CD8-positive, alpha-beta memory T cell (primary cell): ENCODE measurements around the gene BRD7. TPM values are rescaled to one million over a fixed set of nuclear protein-coding genes. Genes with fewer than 3 reads are reported as not detected.

ENCODE experiments used
- CTCF ChIA-PET: fragments of 350-600 bp; sonication (Branson Sonifier 250); formaldehyde crosslinking; loops from one replicate; lab custom pipeline; 2021; ENCODE audit warnings: antibody characterized with exemption; lab: Charles Lee
- POLR2A ChIA-PET: fragments of 350-600 bp; sonication (Branson Sonifier 250); formaldehyde crosslinking; loops from one replicate; lab custom pipeline; 2021; ENCODE audit warnings: antibody characterized with exemption; lab: Charles Lee
- DNase-seq, 5 donors: peaks; one replicate each; pipeline versions ENCODE4 v3.0.0 to v3.0.0-alpha.2; 2020 to 2022; ENCODE audit warnings: mixed read lengths in 1 of 5
- H3K27ac ChIP-seq: one replicate; pipeline ENCODE4 v1.7.0; 2013; ENCODE audit warnings: low read depth, mild to moderate bottlenecking, low read length, moderate library complexity
- H3K27me3 ChIP-seq: 2 replicates; pipeline ENCODE4 v1.7.0; 2013; ENCODE audit warnings: low read length, mild to moderate bottlenecking; ENCODE audit not compliant: insufficient read depth, poor library complexity, severe bottlenecking
- H3K36me3 ChIP-seq: 2 replicates; pipeline ENCODE4 v1.7.0; 2013; ENCODE audit warnings: mild to moderate bottlenecking, low read length, moderate library complexity; ENCODE audit not compliant: insufficient read depth
- H3K4me1 ChIP-seq: 2 replicates; pipeline ENCODE4 v1.7.0; 2013; ENCODE audit warnings: mild to moderate bottlenecking, low read length, moderate library complexity; ENCODE audit not compliant: insufficient read depth
- H3K4me3 ChIP-seq: 2 replicates; pipeline ENCODE4 v1.7.0; 2013; ENCODE audit warnings: mild to moderate bottlenecking, low read length
- H3K9me3 ChIP-seq: 2 replicates; pipeline ENCODE4 v1.7.0; 2013; ENCODE audit warnings: mild to moderate bottlenecking, low read length
- H3K27ac Mint-ChIP-seq, 8 donors: one replicate each; pipeline ENCODE4 v1.8.0; 2020 to 2021; ENCODE audit warnings: mixed read lengths in 8 of 8, mild to moderate bottlenecking in 6 of 8, inconsistent platforms in 3 of 8, moderate library complexity in 3 of 8
- H3K27me3 Mint-ChIP-seq, 2 donors: one replicate each; pipeline ENCODE4 v1.8.0; 2020 to 2021; ENCODE audit warnings: mixed read lengths in 2 of 2, mild to moderate bottlenecking in 1 of 2, moderate library complexity in 1 of 2
- H3K36me3 Mint-ChIP-seq, 3 donors: one replicate each; pipeline ENCODE4 v1.8.0; 2020 to 2021; ENCODE audit warnings: mixed read lengths in 3 of 3, inconsistent platforms in 1 of 3, mild to moderate bottlenecking in 1 of 3
- H3K4me1 Mint-ChIP-seq, 3 donors: one replicate each; pipeline ENCODE4 v1.8.0; 2020 to 2021; ENCODE audit warnings: mixed read lengths in 3 of 3, inconsistent platforms in 1 of 3, mild to moderate bottlenecking in 1 of 3
- H3K4me3 Mint-ChIP-seq, 7 donors: one replicate each; pipeline ENCODE4 v1.8.0; 2020 to 2021; ENCODE audit warnings: mixed read lengths in 7 of 7, mild to moderate bottlenecking in 6 of 7, moderate library complexity in 4 of 7, inconsistent platforms in 2 of 7
- H3K9me3 Mint-ChIP-seq, 5 donors: one replicate each; pipeline ENCODE4 v1.8.0; 2020 to 2022; ENCODE audit warnings: mixed read lengths in 5 of 5, mild to moderate bottlenecking in 3 of 5, moderate library complexity in 2 of 5, inconsistent platforms in 1 of 5
- polyA plus RNA-seq: library from polyadenylated mRNA; unstranded; fragments of 300-500 nt; fragmentation: Illumina TruSeq; gene quantifications from one replicate; pipeline ENCODE4 v1.2.3, GENCODE V29; 2021
- total RNA-seq, 2 experiments: library from RNA; stranded (reverse); gene quantifications; one replicate each; pipeline ENCODE4 v1.2.3, GENCODE V29; 2021

The BRD7 gene
- total and polyA plus RNA-seq, 3 experiments from 2014 or later, result 55.7 to 103 (median 101) TPM

DNA sequence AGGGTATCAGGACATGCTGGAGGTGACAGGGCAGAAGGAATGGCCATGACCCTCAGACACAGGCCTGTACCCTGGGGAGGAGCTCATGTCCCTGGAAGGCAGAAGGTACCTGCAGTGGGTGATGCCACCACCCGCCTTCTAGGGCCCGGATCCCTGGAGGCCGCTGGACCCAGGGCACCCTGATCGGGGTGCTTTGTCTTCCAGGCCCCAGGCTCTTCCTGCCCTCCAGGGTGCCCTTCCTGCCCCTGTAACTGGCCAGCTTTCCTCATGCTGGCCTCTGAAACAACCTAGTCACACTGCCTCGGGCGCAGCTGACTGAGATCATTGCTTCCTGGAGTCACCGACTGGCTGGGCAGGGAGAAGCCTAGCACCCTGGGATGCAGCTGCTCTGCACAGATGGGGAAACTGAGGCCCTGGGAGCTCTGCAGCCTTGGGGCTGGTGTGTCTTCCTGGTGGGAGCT is 96.6 kb downstream of the BRD7 start:
- peaks cover 88 to 97% (median 89%) of the 10 kb centered on the region in 3 donors for H3K4me1 Mint-ChIP-seq
- H3K4me1 ChIP-seq, result peaks cover 89% of the 10 kb centered on the region
- ChIA-PET POLR2A (interaction anchor here (3.4 kb wide), 1 partner anchor 13 kb away, joined by 24 read pairs; no protein-coding TSS in a partner anchor), CTCF (interaction anchor here (0.9 to 6.9 kb wide), 6 partner anchors 9 to 534 kb away, joined by 3 to 48 read pairs (median 22); partner anchors contain the start of gene ADCY7)
- H3K4me3 ChIP-seq, result peak overlapping the region; percentile 67
- H3K9me3 ChIP-seq, result no peaks in the 10 kb centered on the region
- H3K27ac Mint-ChIP-seq, result peak overlapping the region; percentile 92 to 99 (median 98)
- H3K27ac ChIP-seq, result peak overlapping the region; percentile 20
- H3K36me3 Mint-ChIP-seq, result peaks cover 0 to 27% (median 2%) of the 10 kb centered on the region in 3 donors
- H3K27me3 Mint-ChIP-seq, result no peaks in the 10 kb centered on the region
- DNase-seq, result peak in 1 of 5 donors; percentile 46
- H3K4me3 Mint-ChIP-seq, result peak overlapping the region in 6 of 7 donors; percentile 85 to 97 (median 92)
- no peaks in the 10 kb centered on the region for H3K27me3 ChIP-seq
- no peaks in the 10 kb centered on the region for H3K36me3 ChIP-seq
- H3K9me3 Mint-ChIP-seq, result no peaks in the 10 kb centered on the region

DNA sequence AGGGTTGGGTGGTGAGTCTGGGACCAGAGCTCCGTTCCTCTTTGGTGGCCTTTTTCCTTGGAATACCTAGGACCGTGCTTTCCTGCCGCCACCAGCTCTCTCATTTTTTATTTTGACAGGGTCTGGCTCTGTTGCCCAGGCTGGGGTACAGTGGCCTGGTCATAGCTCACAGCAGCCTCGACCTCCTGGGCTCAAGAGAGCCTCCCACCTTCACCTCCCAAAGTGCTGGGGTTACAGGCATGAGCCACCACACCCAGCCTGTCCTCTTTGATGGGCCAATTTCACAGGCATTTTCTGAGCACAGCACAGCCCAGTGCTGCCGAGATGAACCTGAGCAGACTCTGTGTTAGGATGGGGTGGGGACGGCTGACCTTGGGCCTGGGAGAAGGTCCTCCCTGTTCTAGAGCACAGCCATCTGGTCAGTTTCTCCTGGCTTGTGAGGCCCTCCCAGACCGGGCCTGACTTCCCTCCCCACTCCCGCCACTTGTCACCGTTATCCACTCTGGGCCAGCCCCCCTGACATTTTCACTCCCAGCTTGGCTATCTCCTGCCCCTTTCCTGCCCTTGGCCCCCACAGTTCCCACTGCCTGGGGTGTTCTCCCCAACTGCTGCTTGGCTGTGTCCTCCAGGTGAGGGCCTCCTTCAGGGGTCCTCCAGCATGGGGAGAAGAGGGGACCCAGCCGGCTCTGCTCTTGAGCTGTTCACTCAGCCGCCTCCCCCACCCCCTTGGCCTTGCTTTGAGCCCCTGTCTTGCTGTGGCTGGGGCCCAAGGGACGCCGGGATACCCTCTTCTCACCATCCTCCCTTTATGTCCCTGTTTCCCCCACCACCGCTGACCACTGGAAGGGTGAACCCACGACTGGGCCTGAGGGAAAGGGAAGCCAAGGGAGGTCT is 97.4 kb downstream of the BRD7 start:
- H3K27ac ChIP-seq, result no peak overlapping the region
- H3K27ac Mint-ChIP-seq, result peak overlapping the region; percentile 83 to 99 (median 97)
- peaks cover 82% of the 10 kb centered on the region for H3K4me1 ChIP-seq
- H3K9me3 Mint-ChIP-seq, result no peaks in the 10 kb centered on the region
- H3K4me1 Mint-ChIP-seq, result peaks cover 81 to 94% (median 82%) of the 10 kb centered on the region in 3 donors
- no peaks in the 10 kb centered on the region for H3K27me3 ChIP-seq
- H3K4me3 Mint-ChIP-seq, result peak overlapping the region; percentile 40 to 95 (median 51)
- peaks cover 0 to 34% (median 2%) of the 10 kb centered on the region in 3 donors for H3K36me3 Mint-ChIP-seq
- H3K36me3 ChIP-seq, result no peaks in the 10 kb centered on the region
- no peaks in the 10 kb centered on the region for H3K27me3 Mint-ChIP-seq
- H3K4me3 ChIP-seq, result no peak overlapping the region
- peak in 1 of 5 donors; percentile 22 for DNase-seq
- POLR2A ChIA-PET, result no interaction called here
- CTCF ChIA-PET, result interaction anchor here (0.9 to 6.9 kb wide), 5 partner anchors 13 to 535 kb away, joined by 3 to 48 read pairs (median 4); no protein-coding TSS in a partner anchor
- H3K9me3 ChIP-seq, result no peaks in the 10 kb centered on the region

DNA sequence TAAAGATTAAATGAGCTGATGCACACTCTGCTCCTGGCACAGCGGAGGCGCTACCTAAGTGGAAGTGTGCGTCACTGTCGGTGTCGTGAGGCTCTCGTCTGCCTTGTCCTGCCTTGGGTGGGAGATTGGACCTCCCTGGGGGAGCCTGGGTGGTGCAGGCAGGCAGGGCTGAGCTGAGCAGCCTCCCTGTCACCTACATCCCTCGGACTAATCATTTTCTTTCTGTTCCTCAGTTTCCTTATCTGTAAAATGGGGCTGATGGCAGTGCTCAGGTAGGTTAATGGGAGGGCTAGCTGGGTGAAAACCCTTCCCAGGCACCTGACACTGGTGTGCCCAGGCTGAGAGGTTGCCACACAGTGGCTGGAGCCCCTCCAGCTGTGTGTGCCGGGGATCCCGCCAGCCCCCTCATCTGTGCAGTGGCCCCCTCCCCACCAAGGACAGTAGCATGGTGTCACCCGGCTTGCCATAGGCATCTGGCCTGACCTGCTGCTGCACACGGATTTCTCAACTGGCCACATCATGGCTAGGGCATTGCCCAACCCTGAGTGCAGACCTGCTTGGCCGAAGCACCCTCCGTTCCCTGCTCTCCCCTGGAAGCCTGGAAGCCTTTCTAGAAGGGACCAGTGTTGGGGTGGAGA is 98.2 kb downstream of the BRD7 start:
- no peaks in the 10 kb centered on the region for H3K9me3 Mint-ChIP-seq
- H3K36me3 Mint-ChIP-seq, result peaks cover 0 to 35% (median 2%) of the 10 kb centered on the region in 3 donors
- H3K4me1 Mint-ChIP-seq, result peaks cover 81 to 94% (median 84%) of the 10 kb centered on the region in 3 donors
- H3K9me3 ChIP-seq, result no peaks in the 10 kb centered on the region
- peak in 1 of 5 donors; percentile 37 for DNase-seq
- no peak overlapping the region for H3K4me3 ChIP-seq
- no peak overlapping the region for H3K27ac ChIP-seq
- H3K4me1 ChIP-seq, result peaks cover 80% of the 10 kb centered on the region
- POLR2A ChIA-PET, result no interaction called here
- no peaks in the 10 kb centered on the region for H3K36me3 ChIP-seq
- no peaks in the 10 kb centered on the region for H3K27me3 Mint-ChIP-seq
- H3K27ac Mint-ChIP-seq, result peak overlapping the region; percentile 23 to 99 (median 98)
- CTCF ChIA-PET, result interaction anchor here (0.9 to 6.9 kb wide), 3 partner anchors 13 to 57 kb away, joined by 3 to 48 read pairs (median 40); no protein-coding TSS in a partner anchor
- H3K4me3 Mint-ChIP-seq, result peak overlapping the region; percentile 16 to 98 (median 95)
- H3K27me3 ChIP-seq, result no peaks in the 10 kb centered on the region

DNA sequence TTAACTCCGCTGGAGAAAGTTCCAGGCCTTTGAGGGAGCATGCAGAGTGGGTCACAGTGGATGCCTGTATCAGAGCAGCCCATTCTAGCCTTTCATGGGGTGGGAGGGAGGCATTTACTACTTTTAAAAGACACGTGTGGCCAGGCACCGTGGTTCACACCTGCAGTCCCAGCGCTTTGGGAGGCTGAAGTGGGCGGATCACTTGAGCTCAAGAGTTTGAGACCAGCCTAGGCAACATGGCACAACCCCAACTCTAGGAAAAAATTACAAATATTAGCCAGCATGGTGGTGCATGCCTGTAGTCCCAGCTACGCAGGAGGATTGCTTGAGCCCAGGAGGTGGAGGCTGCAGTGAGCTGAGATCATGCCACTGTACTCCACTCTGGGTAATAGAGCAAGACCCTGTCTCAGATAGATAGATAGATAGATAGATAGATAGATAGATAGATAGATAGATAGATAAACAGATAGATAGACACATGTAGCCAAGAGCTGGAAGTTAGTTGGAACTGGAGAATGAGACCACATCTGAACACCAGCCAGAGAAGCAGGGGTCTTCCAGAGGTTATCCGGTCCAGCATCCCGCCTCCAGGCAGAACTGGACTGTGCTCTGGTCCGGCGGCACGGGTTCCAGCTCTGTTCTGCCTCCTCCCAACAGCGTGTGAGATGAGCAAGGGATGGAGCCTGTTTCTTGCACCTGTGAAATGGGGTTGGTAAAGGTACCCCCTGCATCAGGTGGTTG is 98.8 kb downstream of the BRD7 start:
- peak overlapping the region; percentile 94 to 99 (median 98) for H3K27ac Mint-ChIP-seq
- Histone ChIP-seq H3K9me3 (no peaks in the 10 kb centered on the region), H3K4me3 (peak overlapping the region; percentile 50), H3K4me1 (peaks cover 80% of the 10 kb centered on the region), H3K36me3 (no peaks in the 10 kb centered on the region), H3K27me3 (no peaks in the 10 kb centered on the region), H3K27ac (no peak overlapping the region)
- no peaks in the 10 kb centered on the region for H3K9me3 Mint-ChIP-seq
- peak in 1 of 5 donors; percentile 43 for DNase-seq
- peaks cover 83 to 94% (median 83%) of the 10 kb centered on the region in 3 donors for H3K4me1 Mint-ChIP-seq
- POLR2A ChIA-PET, result no interaction called here
- H3K27me3 Mint-ChIP-seq, result no peaks in the 10 kb centered on the region
- H3K36me3 Mint-ChIP-seq, result peaks cover 0 to 35% (median 2%) of the 10 kb centered on the region in 3 donors
- CTCF ChIA-PET, result interaction anchor here (0.9 to 6.9 kb wide), 4 partner anchors 12 to 58 kb away, joined by 3 to 48 read pairs (median 22); no protein-coding TSS in a partner anchor
- peak overlapping the region; percentile 94 to 99 (median 97) for H3K4me3 Mint-ChIP-seq

DNA sequence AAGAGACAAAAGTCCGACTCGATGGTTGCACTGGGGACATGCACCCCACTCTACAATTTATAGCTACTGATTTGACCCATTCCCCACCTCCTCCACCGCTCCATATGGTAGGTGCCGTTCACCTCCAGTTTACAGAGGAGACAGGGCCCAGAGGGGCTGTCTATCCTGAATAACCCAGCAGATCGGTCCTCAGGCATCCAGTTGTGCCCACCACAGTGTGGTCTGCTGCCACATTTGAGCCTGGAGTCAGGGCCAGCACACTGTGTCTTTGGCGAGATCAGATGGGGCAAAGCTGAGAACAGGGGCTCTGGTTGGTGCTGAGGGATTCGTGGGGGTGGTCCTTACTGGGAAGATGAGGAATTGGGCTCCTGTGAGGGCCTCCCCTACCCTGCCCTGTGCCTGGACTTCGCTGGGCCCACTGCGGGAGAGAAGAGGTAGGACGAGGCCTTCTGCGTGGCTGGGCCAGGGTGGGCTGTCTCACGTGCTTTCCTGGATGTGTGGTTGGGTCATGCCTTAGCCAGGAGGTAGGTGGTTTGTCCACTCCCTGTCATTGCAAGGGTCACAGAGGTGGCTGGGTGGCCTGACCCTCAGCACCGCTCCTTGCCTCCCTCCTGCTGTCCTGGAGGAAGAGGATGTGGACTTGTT is 99.6 kb downstream of the BRD7 start:
- DNase-seq, result peak in 1 of 5 donors; percentile 43
- no peaks in the 10 kb centered on the region for H3K27me3 Mint-ChIP-seq
- Histone ChIP-seq H3K4me1 (peaks cover 75% of the 10 kb centered on the region), H3K27me3 (no peaks in the 10 kb centered on the region), H3K27ac (peak overlapping the region; percentile 54), H3K9me3 (no peaks in the 10 kb centered on the region), H3K4me3 (peak overlapping the region; percentile 50), H3K36me3 (no peaks in the 10 kb centered on the region)
- H3K4me1 Mint-ChIP-seq, result peaks cover 80 to 93% (median 84%) of the 10 kb centered on the region in 3 donors
- CTCF ChIA-PET, result interaction anchor here (1.6 to 6.9 kb wide), 3 partner anchors 13 to 59 kb away, joined by 5 to 40 read pairs (median 25); no protein-coding TSS in a partner anchor
- no peaks in the 10 kb centered on the region for H3K9me3 Mint-ChIP-seq
- H3K27ac Mint-ChIP-seq, result peak overlapping the region; percentile 93 to 99 (median 98)
- peaks cover 0 to 35% (median 2%) of the 10 kb centered on the region in 3 donors for H3K36me3 Mint-ChIP-seq
- peak overlapping the region; percentile 94 to 99 (median 97) for H3K4me3 Mint-ChIP-seq
- POLR2A ChIA-PET, result interaction anchor here (1.4 to 1.5 kb wide), 2 partner anchors 11 to 57 kb away, joined by 4 to 5 read pairs; no protein-coding TSS in a partner anchor

DNA sequence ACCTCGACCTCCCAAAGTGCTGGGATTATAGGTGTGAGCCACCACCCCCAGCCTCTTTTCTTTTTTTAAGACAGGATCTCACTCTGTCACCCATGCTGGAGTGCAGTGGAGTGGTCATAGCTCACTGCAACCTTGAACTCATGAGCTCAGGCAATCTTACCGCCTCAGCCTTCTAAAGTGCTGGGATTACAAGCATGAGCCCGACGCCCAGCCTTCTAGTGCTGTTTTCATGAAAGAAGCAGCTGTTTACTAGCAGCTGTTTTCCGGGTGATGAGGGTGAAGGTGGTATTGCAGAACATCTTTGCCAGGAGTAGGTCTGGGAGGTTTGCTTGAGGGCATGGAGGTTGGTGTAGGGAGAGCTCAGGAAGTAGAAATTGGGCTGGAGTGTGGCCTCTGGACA is 100.4 kb downstream of the BRD7 start:
- no peaks in the 10 kb centered on the region for H3K36me3 ChIP-seq
- no peaks in the 10 kb centered on the region for H3K27me3 ChIP-seq
- peak in 1 of 5 donors; percentile 24 for DNase-seq
- Mint-ChIP-seq H3K9me3 (no peaks in the 10 kb centered on the region), H3K4me3 (peak overlapping the region; percentile 94 to 99 (median 97)), H3K4me1 (peaks cover 77 to 93% (median 84%) of the 10 kb centered on the region in 3 donors), H3K36me3 (peaks cover 0 to 35% (median 2%) of the 10 kb centered on the region in 3 donors), H3K27ac (peak overlapping the region; percentile 93 to 99 (median 98)), H3K27me3 (peaks cover 0 to 1% of the 10 kb centered on the region in 2 donors)
- no peaks in the 10 kb centered on the region for H3K9me3 ChIP-seq
- ChIA-PET CTCF (interaction anchor here (0.8 to 3.9 kb wide), 8 partner anchors 9 to 244 kb away, joined by 3 to 25 read pairs (median 4); partner anchors contain the start of gene CNEP1R1), POLR2A (interaction anchor here (1.2 to 1.5 kb wide), 3 partner anchors 10 to 58 kb away, joined by 4 to 5 read pairs (median 4); no protein-coding TSS in a partner anchor)
- peak overlapping the region; percentile 54 for H3K27ac ChIP-seq
- H3K4me1 ChIP-seq, result peaks cover 67% of the 10 kb centered on the region
- H3K4me3 ChIP-seq, result peak overlapping the region; percentile 98
